ENCODE results near the gene CHURC1.

DNA sequence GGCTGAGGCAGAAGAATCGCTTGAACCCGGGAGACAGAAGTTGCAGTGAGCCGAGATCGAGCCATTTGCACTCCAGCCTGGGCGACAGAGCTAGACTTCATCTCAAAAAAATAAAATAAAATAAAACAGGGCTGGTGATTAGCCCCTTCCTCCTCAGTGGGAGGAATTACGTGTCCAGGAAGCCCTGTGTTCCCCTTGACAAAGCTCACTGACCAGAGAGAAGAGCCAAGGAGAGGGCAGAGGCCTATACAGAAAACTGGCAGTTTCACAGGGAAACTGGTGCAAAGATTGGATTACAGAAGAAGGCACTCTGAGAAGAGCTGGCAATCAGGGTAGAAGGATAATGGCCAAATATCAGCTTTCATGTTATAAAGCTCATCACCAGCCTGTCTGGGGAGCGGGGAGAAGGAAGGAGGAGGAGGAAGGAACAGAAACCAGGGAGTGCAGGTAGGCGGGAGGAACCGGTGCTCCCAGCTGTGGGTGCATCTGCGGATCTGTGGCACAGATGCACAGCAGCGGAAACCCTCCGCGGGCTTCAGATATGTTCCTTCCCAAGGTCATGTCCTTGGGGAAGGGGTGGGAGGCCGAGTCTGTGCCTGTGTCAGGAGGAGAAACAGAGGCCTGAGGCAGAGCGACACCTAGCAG is 51.2 kb downstream of the CHURC1 start:
- TF ChIP-seq, protein P1, sequence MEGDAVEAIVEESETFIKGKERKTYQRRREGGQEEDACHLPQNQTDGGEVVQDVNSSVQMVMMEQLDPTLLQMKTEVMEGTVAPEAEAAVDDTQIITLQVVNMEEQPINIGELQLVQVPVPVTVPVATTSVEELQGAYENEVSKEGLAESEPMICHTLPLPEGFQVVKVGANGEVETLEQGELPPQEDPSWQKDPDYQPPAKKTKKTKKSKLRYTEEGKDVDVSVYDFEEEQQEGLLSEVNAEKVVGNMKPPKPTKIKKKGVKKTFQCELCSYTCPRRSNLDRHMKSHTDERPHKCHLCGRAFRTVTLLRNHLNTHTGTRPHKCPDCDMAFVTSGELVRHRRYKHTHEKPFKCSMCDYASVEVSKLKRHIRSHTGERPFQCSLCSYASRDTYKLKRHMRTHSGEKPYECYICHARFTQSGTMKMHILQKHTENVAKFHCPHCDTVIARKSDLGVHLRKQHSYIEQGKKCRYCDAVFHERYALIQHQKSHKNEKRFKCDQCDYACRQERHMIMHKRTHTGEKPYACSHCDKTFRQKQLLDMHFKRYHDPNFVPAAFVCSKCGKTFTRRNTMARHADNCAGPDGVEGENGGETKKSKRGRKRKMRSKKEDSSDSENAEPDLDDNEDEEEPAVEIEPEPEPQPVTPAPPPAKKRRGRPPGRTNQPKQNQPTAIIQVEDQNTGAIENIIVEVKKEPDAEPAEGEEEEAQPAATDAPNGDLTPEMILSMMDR (IDR thresholded peaks at IDR 0.05): no peak
- no peak for TF ChIP-seq EZH2phosphoT487 (IDR thresholded peaks at IDR 0.05)
- no peak for TF ChIP-seq EZH2 (IDR thresholded peaks at IDR 0.05)

All from neural progenitor cell (in vitro differentiated cells).